ENCODE data around the gene KPNA1. TPM values are rescaled to one million over a fixed set of nuclear protein-coding genes. Genes with fewer than 3 reads are reported as not detected.

The KPNA1 gene
- total and polyA plus RNA-seq, 8 donors, result 39.6 to 71.4 (median 45.0) TPM

DNA sequence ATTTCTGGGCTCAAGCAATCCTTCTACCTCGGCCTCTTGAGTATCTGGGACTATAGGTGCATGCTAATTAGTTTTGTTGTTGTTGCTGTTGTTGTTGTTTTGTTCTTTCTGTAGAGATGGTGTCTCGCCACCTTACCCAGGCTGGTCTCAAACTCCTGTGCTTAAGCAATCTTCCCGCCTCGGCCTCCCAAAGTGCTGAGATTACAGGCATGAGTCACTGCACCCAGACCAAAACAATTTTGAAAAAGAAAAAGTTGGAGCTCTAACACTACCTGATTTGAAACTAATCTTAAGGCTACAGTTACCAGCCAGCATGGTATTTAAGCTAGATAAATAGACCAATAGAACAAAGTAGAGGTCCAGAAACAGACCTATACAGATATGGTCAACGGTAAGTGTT is 29.8 kb downstream of the KPNA1 start:
- DNase-seq, result no peak
- H3K9me3 ChIP-seq, result no peaks in the 10 kb centered on the region
- no peaks in the 10 kb centered on the region for H3K27me3 ChIP-seq
- no peak overlapping the region for H3K4me3 ChIP-seq
- intact Hi-C loops (cut with DNase I), result no loop called here
- H3K36me3 ChIP-seq, result peaks cover 0 to 3% of the 10 kb centered on the region in 2 donors
- no peak overlapping the region for H3K27ac ChIP-seq
- ATAC-seq, result no peak
- TF ChIP-seq, protein P1, sequence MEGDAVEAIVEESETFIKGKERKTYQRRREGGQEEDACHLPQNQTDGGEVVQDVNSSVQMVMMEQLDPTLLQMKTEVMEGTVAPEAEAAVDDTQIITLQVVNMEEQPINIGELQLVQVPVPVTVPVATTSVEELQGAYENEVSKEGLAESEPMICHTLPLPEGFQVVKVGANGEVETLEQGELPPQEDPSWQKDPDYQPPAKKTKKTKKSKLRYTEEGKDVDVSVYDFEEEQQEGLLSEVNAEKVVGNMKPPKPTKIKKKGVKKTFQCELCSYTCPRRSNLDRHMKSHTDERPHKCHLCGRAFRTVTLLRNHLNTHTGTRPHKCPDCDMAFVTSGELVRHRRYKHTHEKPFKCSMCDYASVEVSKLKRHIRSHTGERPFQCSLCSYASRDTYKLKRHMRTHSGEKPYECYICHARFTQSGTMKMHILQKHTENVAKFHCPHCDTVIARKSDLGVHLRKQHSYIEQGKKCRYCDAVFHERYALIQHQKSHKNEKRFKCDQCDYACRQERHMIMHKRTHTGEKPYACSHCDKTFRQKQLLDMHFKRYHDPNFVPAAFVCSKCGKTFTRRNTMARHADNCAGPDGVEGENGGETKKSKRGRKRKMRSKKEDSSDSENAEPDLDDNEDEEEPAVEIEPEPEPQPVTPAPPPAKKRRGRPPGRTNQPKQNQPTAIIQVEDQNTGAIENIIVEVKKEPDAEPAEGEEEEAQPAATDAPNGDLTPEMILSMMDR (IDR thresholded peaks at IDR 0.05), result no peak
- H3K4me1 ChIP-seq, result peaks cover 0 to 7% of the 10 kb centered on the region in 2 donors

DNA sequence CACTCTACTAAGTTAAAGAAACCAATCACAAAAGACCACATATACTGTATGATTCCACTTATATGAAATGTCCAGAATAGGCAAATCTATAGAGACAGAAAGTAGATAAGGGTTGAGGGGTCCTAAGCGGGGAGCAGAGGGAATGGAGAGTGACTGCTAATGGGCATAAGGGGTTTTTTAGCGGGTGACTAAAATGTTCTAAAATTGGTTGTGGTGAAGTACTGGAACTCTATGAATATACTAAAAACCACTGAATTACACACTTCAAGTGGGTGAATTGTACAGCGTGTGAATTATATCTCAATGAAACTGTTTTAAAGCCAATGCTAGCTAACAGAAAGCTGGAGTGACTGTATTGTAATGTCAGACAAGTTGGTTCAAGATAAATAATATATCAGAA is 33.3 kb downstream of the KPNA1 start:
- TF ChIP-seq, protein P1 (IDR thresholded peaks at IDR 0.05), result no peak
- intact Hi-C loops (cut with DNase I), result no loop called here
- DNase-seq, result no peak
- Histone ChIP-seq H3K4me1 (peaks cover 0 to 8% of the 10 kb centered on the region in 2 donors), H3K9me3 (no peaks in the 10 kb centered on the region), H3K27ac (no peak overlapping the region), H3K36me3 (no peaks in the 10 kb centered on the region), H3K4me3 (no peak overlapping the region), H3K27me3 (no peaks in the 10 kb centered on the region)
- ATAC-seq, result no peak

DNA sequence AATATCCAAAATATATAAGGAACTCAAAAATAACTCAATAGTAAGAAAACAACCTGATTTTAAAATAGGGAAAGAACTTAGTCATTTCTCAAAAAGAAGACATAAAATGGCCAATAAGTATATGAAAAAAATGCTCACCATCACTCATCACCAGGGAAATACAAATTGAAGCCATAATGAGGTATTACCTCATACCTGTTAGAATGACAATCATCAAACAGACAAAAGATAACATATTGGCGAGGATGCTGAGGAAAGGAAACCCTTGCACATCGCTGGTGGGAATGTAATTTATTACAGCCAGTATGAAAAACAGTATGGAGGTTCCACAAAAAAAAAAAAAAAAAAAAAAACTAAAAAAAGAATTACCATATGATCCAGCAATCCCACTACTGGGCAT is 38.2 kb downstream of the KPNA1 start:
- H3K4me1 ChIP-seq, result peaks cover 0 to 8% of the 10 kb centered on the region in 2 donors
- no peak for DNase-seq
- intact Hi-C loops (cut with DNase I), result no loop called here
- no peak for ATAC-seq
- H3K9me3 ChIP-seq, result no peaks in the 10 kb centered on the region
- no peaks in the 10 kb centered on the region for H3K36me3 ChIP-seq
- TF ChIP-seq, protein P1 (IDR thresholded peaks at IDR 0.05), result no peak
- H3K4me3 ChIP-seq, result no peak overlapping the region
- H3K27me3 ChIP-seq, result no peaks in the 10 kb centered on the region
- H3K27ac ChIP-seq, result no peak overlapping the region

DNA sequence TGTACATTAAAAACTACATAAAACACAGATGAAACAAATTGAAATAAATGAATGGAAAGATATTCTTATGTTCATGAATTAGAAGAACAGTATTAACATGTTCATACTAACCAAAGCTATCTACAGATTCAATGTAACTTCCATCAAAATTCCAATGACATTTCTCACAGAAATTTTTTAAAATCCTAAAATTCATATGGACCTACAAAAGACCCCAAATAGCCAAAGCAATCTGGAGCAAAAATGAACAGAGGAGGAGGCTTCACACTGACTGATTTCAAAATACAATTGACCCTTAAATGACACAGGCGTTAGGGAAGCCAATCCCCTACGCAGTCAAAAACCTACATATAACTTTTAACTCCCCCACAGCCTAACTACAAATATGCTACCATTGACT is 39.4 kb downstream of the KPNA1 start:
- no peak overlapping the region for H3K4me3 ChIP-seq
- H3K27ac ChIP-seq, result no peak overlapping the region
- peaks cover 0 to 8% of the 10 kb centered on the region in 2 donors for H3K4me1 ChIP-seq
- TF ChIP-seq, protein P1 (IDR thresholded peaks at IDR 0.05), result no peak
- no peak for DNase-seq
- H3K36me3 ChIP-seq, result no peaks in the 10 kb centered on the region
- intact Hi-C loops (cut with DNase I), result no loop called here
- H3K9me3 ChIP-seq, result no peaks in the 10 kb centered on the region
- ATAC-seq, result no peak
- no peaks in the 10 kb centered on the region for H3K27me3 ChIP-seq

DNA sequence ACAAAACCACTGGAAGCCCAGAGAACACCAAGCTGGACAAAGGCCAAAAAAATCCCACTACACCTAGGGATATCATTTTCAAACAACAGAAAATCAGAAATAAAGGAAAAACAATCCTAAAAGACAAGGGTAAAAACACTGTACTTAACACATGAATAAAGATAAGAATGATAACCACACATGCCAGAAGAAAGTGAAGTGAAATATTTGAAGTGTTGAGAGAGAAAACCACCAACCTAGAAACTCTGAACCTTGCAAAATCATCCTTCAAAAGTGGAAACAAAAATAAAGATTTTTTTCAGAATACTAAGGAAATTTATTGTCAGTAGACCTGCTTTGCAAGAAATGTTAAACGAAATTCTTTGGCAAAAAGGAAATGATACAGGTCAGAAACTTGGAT is 45.1 kb downstream of the KPNA1 start:
- DNase-seq, result no peak
- no peak for ATAC-seq
- Histone ChIP-seq H3K27ac (no peak overlapping the region), H3K4me1 (peaks cover 3 to 7% of the 10 kb centered on the region in 2 donors), H3K9me3 (no peaks in the 10 kb centered on the region), H3K27me3 (no peaks in the 10 kb centered on the region), H3K36me3 (peaks cover 0 to 27% of the 10 kb centered on the region in 2 donors), H3K4me3 (no peak overlapping the region)
- intact Hi-C loops (cut with DNase I), result no loop called here
- TF ChIP-seq, protein P1 (IDR thresholded peaks at IDR 0.05), result no peak

Data from left lung (tissue), 10 donors.